H9 (cell line): ENCODE data around the gene TXLNG. TPM values are rescaled to one million over a fixed set of nuclear protein-coding genes. Genes with fewer than 3 reads are reported as not detected.

Experiments
- DNase-seq: peaks from one replicate; pipeline ENCODE4 v3.0.0-alpha.2; 2017
- H2AFZ ChIP-seq: one replicate; pipeline ENCODE4 v1.6.1; 2013; ENCODE audit warnings: mild to moderate bottlenecking, low read length, control low read depth, moderate library complexity
- H2AK5ac ChIP-seq: 2 replicates; pipeline ENCODE4 v1.6.1; 2013; ENCODE audit warnings: low read length, control low read depth, mixed read lengths; ENCODE audit not compliant: insufficient read length
- H2BK120ac ChIP-seq: one replicate; pipeline ENCODE4 v1.6.1; 2013; ENCODE audit warnings: low read depth, mild to moderate bottlenecking, low read length, control low read depth, inconsistent platforms; ENCODE audit not compliant: poor library complexity, severe bottlenecking
- H2BK12ac ChIP-seq: 2 replicates; pipeline ENCODE4 v1.6.1; 2013; ENCODE audit warnings: low read length, control low read depth, mixed read lengths, low read depth; ENCODE audit not compliant: insufficient read length
- H2BK15ac ChIP-seq: 2 replicates; pipeline ENCODE4 v1.6.1; 2013; ENCODE audit warnings: low read depth, low read length, control low read depth
- H2BK20ac ChIP-seq: one replicate; pipeline ENCODE4 v1.6.1; 2013; ENCODE audit warnings: low read depth, mild to moderate bottlenecking, low read length, control low read depth, inconsistent platforms; ENCODE audit not compliant: poor library complexity, severe bottlenecking
- H2BK5ac ChIP-seq: 2 replicates; pipeline ENCODE4 v1.6.1; 2013; ENCODE audit warnings: low read length, control low read depth, mixed read lengths; ENCODE audit not compliant: insufficient read length
- H3K14ac ChIP-seq: 2 replicates; pipeline ENCODE4 v1.6.1; 2013; ENCODE audit warnings: low read length, control low read depth; ENCODE audit not compliant: insufficient read depth
- H3K18ac ChIP-seq: 2 replicates; pipeline ENCODE4 v1.6.1; 2013; ENCODE audit warnings: low read depth, mild to moderate bottlenecking, mixed read lengths, low read length, control low read depth; ENCODE audit not compliant: insufficient read length
- H3K23ac ChIP-seq: 2 replicates; pipeline ENCODE4 v1.6.1; 2013; ENCODE audit warnings: low read length, control low read depth, mixed read lengths, low read depth; ENCODE audit not compliant: insufficient read length
- H3K23me2 ChIP-seq: 2 replicates; pipeline ENCODE4 v1.6.1; 2013; ENCODE audit warnings: low read depth, mild to moderate bottlenecking, mixed read lengths, low read length, control low read depth; ENCODE audit not compliant: insufficient read length, poor library complexity, severe bottlenecking
- H3K27ac ChIP-seq: 2 replicates; pipeline ENCODE4 v1.5.1; 2013; ENCODE audit warnings: low read length, control low read depth, mixed read lengths, low read depth; ENCODE audit not compliant: insufficient read length
- H3K27me3 ChIP-seq: 2 replicates; pipeline ENCODE4 v1.6.1; 2013; ENCODE audit warnings: low read length, control low read depth, inconsistent platforms; ENCODE audit not compliant: insufficient read depth
- H3K4ac ChIP-seq: 2 replicates; pipeline ENCODE4 v1.6.1; 2013; ENCODE audit warnings: low read depth, mild to moderate bottlenecking, control low read depth, inconsistent platforms, low read length, moderate library complexity
- H3K4me1 ChIP-seq: 2 replicates; pipeline ENCODE4 v1.6.1; 2013; ENCODE audit warnings: low read length, control low read depth, inconsistent platforms; ENCODE audit not compliant: insufficient read depth
- H3K4me2 ChIP-seq: 2 replicates; pipeline ENCODE4 v1.6.1; 2013; ENCODE audit warnings: low read length, control low read depth, mixed read lengths; ENCODE audit not compliant: insufficient read length, insufficient read depth
- H3K56ac ChIP-seq: 2 replicates; pipeline ENCODE4 v1.6.1; 2013; ENCODE audit warnings: low read depth, mild to moderate bottlenecking, mixed read lengths, low read length, control low read depth; ENCODE audit not compliant: insufficient read length
- H3K79me1 ChIP-seq: 2 replicates; pipeline ENCODE4 v1.6.1; 2013; ENCODE audit warnings: low read depth, mild to moderate bottlenecking, moderate library complexity, low read length, control low read depth, inconsistent platforms; ENCODE audit not compliant: insufficient read depth, poor library complexity, severe bottlenecking
- H3K79me2 ChIP-seq: 2 replicates; pipeline ENCODE4 v1.6.1; 2013; ENCODE audit warnings: low read length, control low read depth, inconsistent platforms; ENCODE audit not compliant: insufficient read depth
- H3K9ac ChIP-seq: 2 replicates; pipeline ENCODE4 v1.6.1; 2013; ENCODE audit warnings: low read length, control low read depth, mixed read lengths; ENCODE audit not compliant: insufficient read length; ENCODE audit errors: extremely low read depth
- H3K9me3 ChIP-seq: one replicate; pipeline ENCODE4 v1.6.1; 2013; ENCODE audit warnings: low read depth, low read length, inconsistent platforms; ENCODE audit not compliant: control insufficient read depth
- H3T11ph ChIP-seq: one replicate; pipeline ENCODE4 v1.6.1; 2013; ENCODE audit warnings: mild to moderate bottlenecking, low read length, control low read depth, inconsistent platforms
- H4K20me1 ChIP-seq: one replicate; pipeline ENCODE4 v1.6.1; 2013; ENCODE audit not compliant: control insufficient read depth, insufficient read length, insufficient read depth
- H4K5ac ChIP-seq: 2 replicates; pipeline ENCODE4 v1.6.1; 2013; ENCODE audit warnings: low read depth, mild to moderate bottlenecking, mixed read lengths, low read length, control low read depth; ENCODE audit not compliant: insufficient read length
- H4K8ac ChIP-seq: replicated peaks from 2 replicates; pipeline ENCODE4 v1.6.1; 2013; ENCODE audit warnings: low read length, control low read depth, mixed read lengths, low read depth; ENCODE audit not compliant: insufficient read length
- H4K91ac ChIP-seq: 2 replicates; pipeline ENCODE4 v1.6.1; 2013; ENCODE audit warnings: low read depth, mild to moderate bottlenecking, moderate library complexity, mixed read lengths, low read length, control low read depth; ENCODE audit not compliant: insufficient read length
- H3K27ac Mint-ChIP-seq, 3 experiments: 2 replicates in 2 of 3; 3 replicates in 1 of 3; pipeline ENCODE4 v1.8.0; 2020 to 2021; ENCODE audit warnings: mixed read lengths in 3 of 3, mild to moderate bottlenecking in 1 of 3, moderate library complexity in 1 of 3
- H3K27me3 Mint-ChIP-seq: 2 replicates; pipeline ENCODE4 v1.8.0; 2021; ENCODE audit warnings: low read depth, mild to moderate bottlenecking, moderate library complexity, mixed read lengths
- H3K36me3 Mint-ChIP-seq, 3 experiments: 2 replicates in 2 of 3; 3 replicates in 1 of 3; pipeline ENCODE4 v1.8.0; 2020 to 2021; ENCODE audit warnings: low read depth in 3 of 3, mixed read lengths in 3 of 3; ENCODE audit not compliant: insufficient read depth in 1 of 3
- H3K4me1 Mint-ChIP-seq, 2 experiments: 2 replicates each; pipeline ENCODE4 v1.8.0; 2020; ENCODE audit warnings: mixed read lengths in 2 of 2
- H3K4me3 Mint-ChIP-seq, 2 experiments: 2 replicates in 1 of 2; 3 replicates in 1 of 2; pipeline ENCODE4 v1.8.0; 2020 to 2021; ENCODE audit warnings: mild to moderate bottlenecking in 2 of 2, mixed read lengths in 2 of 2, moderate library complexity in 1 of 2
- H3K9me3 Mint-ChIP-seq, 2 experiments: 2 replicates in 1 of 2; 3 replicates in 1 of 2; pipeline ENCODE4 v1.8.0; 2020; ENCODE audit warnings: mild to moderate bottlenecking in 2 of 2, mixed read lengths in 2 of 2, moderate library complexity in 1 of 2
- CTCF ChIP-seq: fragments of 200-600 bp; sonication (generic); conservative IDR thresholded peaks from 3 replicates; pipeline ENCODE4 v1.8.0; 2021; ENCODE audit warnings: antibody characterized with exemption, mild to moderate bottlenecking
- WGBS: extraction: QIAGEN DNeasy Blood & Tissue Kit; methylation state at CpG from one replicate; pipeline ENCODE4 v1.1.7; 2013; ENCODE audit warnings: missing lambda C conversion rate, low lambda C conversion rate, mixed read lengths; ENCODE audit not compliant: insufficient read length; ENCODE audit errors: extremely low coverage; 5-methylcytosine and 5-hydroxymethylcytosine counted together
- total RNA-seq: library from RNA; stranded (reverse); gene quantifications from 2 replicates; pipeline ENCODE4 v1.2.1, GENCODE V29; 2021

The TXLNG gene
- total RNA-seq, 1 experiment from 2014 or later, result 90.7 TPM

- Histone ChIP-seq H3K18ac (no peak overlapping the region), H3K27me3 (no peaks in the 10 kb centered on the region), H3K14ac (no peak overlapping the region), H3T11ph (no peak overlapping the region), H3K27ac (no peak overlapping the region), H3K56ac (no peak overlapping the region), H4K20me1 (no peaks in the 10 kb centered on the region), H2BK20ac (no peak overlapping the region), H2BK120ac (no peak overlapping the region), H3K4me1 (no peaks in the 10 kb centered on the region), H2BK5ac (no peak overlapping the region), H4K8ac (no peak overlapping the region), H3K79me2 (no peaks in the 10 kb centered on the region), H3K23me2 (peaks cover 3% of the 10 kb centered on the region), H3K23ac (no peak overlapping the region), H3K79me1 (no peaks in the 10 kb centered on the region), H2BK12ac (no peak overlapping the region), H3K9me3 (no peaks in the 10 kb centered on the region), H3K4ac (no peak overlapping the region), H2AK5ac (no peak overlapping the region), H2BK15ac (no peak overlapping the region), H4K5ac (no peak overlapping the region), H3K9ac (no peak overlapping the region), H4K91ac (no peak overlapping the region), H2AFZ (no peak overlapping the region), H3K4me2 (no peak overlapping the region)
- no peak overlapping the region for H3K4me3 Mint-ChIP-seq
- H3K4me1 Mint-ChIP-seq, result peaks cover 8 to 13% of the 10 kb centered on the region in 2 experiments
- no peak for DNase-seq
- no CpG with 5 or more reads among the region's 1 CpG for WGBS
- H3K27me3 Mint-ChIP-seq, result peaks cover 19% of the 10 kb centered on the region
- H3K36me3 Mint-ChIP-seq, result no peaks in the 10 kb centered on the region
- no peak overlapping the region for H3K27ac Mint-ChIP-seq
- TF ChIP-seq CTCF, result no peak
- H3K9me3 Mint-ChIP-seq, result no peaks in the 10 kb centered on the region
Measured at GRCh38 chrX:16885628-16886027, 99.4 kb downstream of the TXLNG start.
